Measurements from ENCODE around the gene HOPX. TPM values are rescaled to one million over a fixed set of nuclear protein-coding genes. Genes with fewer than 3 reads are reported as not detected.

HOPX gene
- total RNA-seq, 1 experiment from 2014 or later, result 0.26 TPM

GRCh38 chr4:56686537-56687231, 5.6 kb upstream of the HOPX start:
- Mint-ChIP-seq H3K4me1 (peaks cover 20% of the 10 kb centered on the region), H3K4me3 (no peak overlapping the region), H3K9me3 (no peaks in the 10 kb centered on the region), H3K36me3 (no peaks in the 10 kb centered on the region), H3K27ac (no peak overlapping the region), H3K27me3 (ENCODE audit: low read depth) (peaks cover 7% of the 10 kb centered on the region)
- ChIA-PET POLR2A (no interaction called here), CTCF (no interaction called here)
- DNase-seq (ENCODE audit: low spot score) (no peak), ATAC-seq (no peak)
- no peak for TF ChIP-seq MAX (CRISPR knock-in tag; IDR thresholded peaks at IDR 0.05)
- no peak for TF ChIP-seq ZNF121 (CRISPR knock-in tag; IDR thresholded peaks at IDR 0.05)
- no peak for TF ChIP-seq USF2 (CRISPR knock-in tag; IDR thresholded peaks at IDR 0.05)
- TF ChIP-seq SOX15 (CRISPR knock-in tag; IDR thresholded peaks at IDR 0.05), result no peak
- no peak for TF ChIP-seq E2F4 (CRISPR knock-in tag; IDR thresholded peaks at IDR 0.05; ENCODE audit: borderline replicate concordance, low read depth)
- no peak for TF ChIP-seq TP53 (CRISPR knock-in tag; IDR thresholded peaks at IDR 0.05)
- no peak for TF ChIP-seq ZNF425 (CRISPR knock-in tag; conservative IDR thresholded peaks at IDR 0.05)
- TF ChIP-seq ZNF396 (CRISPR knock-in tag; IDR thresholded peaks at IDR 0.05; ENCODE audit: borderline replicate concordance), result no peak
- no peak for TF ChIP-seq ESRRA (CRISPR knock-in tag; IDR thresholded peaks at IDR 0.05; ENCODE audit: borderline replicate concordance)
- TF ChIP-seq CTCF (IDR thresholded peaks at IDR 0.05), result no peak
- TF ChIP-seq PREB (CRISPR knock-in tag; IDR thresholded peaks at IDR 0.05; ENCODE audit: borderline replicate concordance), result no peak

GRCh38 chr4:56684320-56685050, 3.4 kb upstream of the HOPX start:
- Mint-ChIP-seq H3K4me3 (no peak overlapping the region), H3K27me3 (ENCODE audit: low read depth) (peaks cover 11% of the 10 kb centered on the region), H3K9me3 (no peaks in the 10 kb centered on the region), H3K36me3 (no peaks in the 10 kb centered on the region), H3K27ac (no peak overlapping the region), H3K4me1 (peaks cover 13% of the 10 kb centered on the region)
- no peak for ATAC-seq
- no peak for DNase-seq (ENCODE audit: low spot score)
- ChIA-PET CTCF (no interaction called here), POLR2A (no interaction called here)
- no peak for TF ChIP-seq SP1 (CRISPR knock-in tag; conservative IDR thresholded peaks at IDR 0.05)
- no peak for TF ChIP-seq ZNF281 (CRISPR knock-in tag; IDR thresholded peaks at IDR 0.05)
- no peak for TF ChIP-seq ATF1 (CRISPR knock-in tag; IDR thresholded peaks at IDR 0.05)
- no peak for TF ChIP-seq ZNF416 (CRISPR knock-in tag; IDR thresholded peaks at IDR 0.05)

All from WTC11 (cell line).